ENCODE results near the gene SEC16B.

The SEC16B gene

GRCh38 chr1:178010674-178011464 lies 41.0 kb upstream of the SEC16B start:
- no peak for TF ChIP-seq CTCF (conservative IDR thresholded peaks at IDR 0.05; ENCODE audit: low read depth)
- ChIA-PET POLR2A (ENCODE audit: low non-redundant PET) (no interaction called here), CTCF (interaction anchor here (0.7 kb wide), 1 partner anchor 1788 kb away, joined by 3 read pairs; no protein-coding TSS in a partner anchor)
- no peak for DNase-seq (ENCODE audit: low spot score)
- no peak overlapping the region for H3K27ac ChIP-seq

DNA sequence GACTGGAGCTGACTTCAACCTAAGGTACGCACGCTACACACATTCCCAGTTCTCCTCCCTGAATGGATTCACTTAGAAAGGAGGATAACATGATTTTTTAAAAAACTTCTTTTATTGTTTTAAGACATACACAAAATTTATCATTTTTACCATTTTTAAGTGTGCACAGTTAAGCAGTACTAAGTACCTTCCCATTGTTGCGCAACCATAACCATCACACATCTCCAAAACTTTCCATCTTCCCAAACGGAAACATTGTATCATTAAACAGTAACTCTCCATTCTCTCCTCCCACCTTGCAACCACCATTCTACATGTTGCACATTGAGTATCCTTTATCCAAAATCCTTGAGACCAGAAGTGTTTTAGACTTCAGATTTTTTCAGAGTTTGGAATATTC lies 36.2 kb upstream of the SEC16B start:
- TF ChIP-seq CTCF (conservative IDR thresholded peaks at IDR 0.05; ENCODE audit: low read depth) = no peak
- ChIA-PET POLR2A (ENCODE audit: low non-redundant PET) (no interaction called here), CTCF (no interaction called here)
- DNase-seq (ENCODE audit: low spot score) = no peak
- no peak overlapping the region for H3K27ac ChIP-seq

GRCh38 chr1:178005450-178005849 lies 35.6 kb upstream of the SEC16B start:
- TF ChIP-seq CTCF (conservative IDR thresholded peaks at IDR 0.05; ENCODE audit: low read depth) = no peak
- POLR2A ChIA-PET (ENCODE audit: low non-redundant PET) = no interaction called here
- H3K27ac ChIP-seq = no peak overlapping the region
- DNase-seq (ENCODE audit: low spot score) = no peak
- CTCF ChIA-PET = no interaction called here

- TF ChIP-seq CTCF (conservative IDR thresholded peaks at IDR 0.05; ENCODE audit: low read depth) = no peak
- ChIA-PET POLR2A (ENCODE audit: low non-redundant PET) (no interaction called here), CTCF (no interaction called here)
- H3K27ac ChIP-seq = no peak overlapping the region
- DNase-seq (ENCODE audit: low spot score) = peak; percentile 44
Measured at GRCh38 chr1:178004926-178005391, 35.1 kb upstream of the SEC16B start.

GRCh38 chr1:177998696-177999631 lies 29.1 kb upstream of the SEC16B start:
- no peak for DNase-seq (ENCODE audit: low spot score)
- ChIA-PET CTCF (interaction anchor here (0.6 to 1.0 kb wide), 4 partner anchors 12 to 1077 kb away, joined by 3 to 5 read pairs (median 3); no protein-coding TSS in a partner anchor), POLR2A (ENCODE audit: low non-redundant PET) (no interaction called here)
- H3K27ac ChIP-seq = no peak overlapping the region
- TF ChIP-seq CTCF (conservative IDR thresholded peaks at IDR 0.05; ENCODE audit: low read depth) = no peak

DNA sequence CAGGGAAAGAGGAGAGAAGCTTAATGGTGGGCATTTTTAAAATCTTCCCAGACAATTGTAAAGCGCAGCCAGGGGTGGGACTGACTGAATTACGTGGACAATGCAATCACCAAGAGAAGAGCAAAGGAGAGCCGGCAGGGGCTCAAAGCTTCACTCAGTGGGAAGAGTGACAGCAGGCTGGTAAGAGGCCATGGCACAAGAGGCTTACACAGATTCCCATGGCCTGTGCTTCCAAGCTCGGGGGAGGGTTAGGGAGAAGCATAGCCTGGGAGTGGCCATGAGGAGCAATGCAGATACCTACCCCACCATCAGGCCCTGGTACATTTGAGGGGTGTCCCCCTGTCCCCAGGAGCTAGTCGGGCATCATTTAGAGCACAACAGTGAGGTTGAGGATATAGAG lies 27.1 kb upstream of the SEC16B start:
- POLR2A ChIA-PET (ENCODE audit: low non-redundant PET) = no interaction called here

More for the DNA sequence above, 27.1 kb upstream of the SEC16B start:
- TF ChIP-seq CTCF (conservative IDR thresholded peaks at IDR 0.05; ENCODE audit: low read depth) = no peak
- H3K27ac ChIP-seq = no peak overlapping the region
- CTCF ChIA-PET = interaction anchor here (0.5 to 0.8 kb wide), 2 partner anchors 35 to 1393 kb away, joined by 3 read pairs; no protein-coding TSS in a partner anchor
- no peak for DNase-seq (ENCODE audit: low spot score)

All from RWPE1 (cell line).